ENCODE results near the gene ATAD5.
"Not testable (repeated sequence)": the region's sequence is repeated elsewhere in the genome, so short reads cannot be mapped to it uniquely, and the experiment has no call there.

Gene ATAD5

DNA sequence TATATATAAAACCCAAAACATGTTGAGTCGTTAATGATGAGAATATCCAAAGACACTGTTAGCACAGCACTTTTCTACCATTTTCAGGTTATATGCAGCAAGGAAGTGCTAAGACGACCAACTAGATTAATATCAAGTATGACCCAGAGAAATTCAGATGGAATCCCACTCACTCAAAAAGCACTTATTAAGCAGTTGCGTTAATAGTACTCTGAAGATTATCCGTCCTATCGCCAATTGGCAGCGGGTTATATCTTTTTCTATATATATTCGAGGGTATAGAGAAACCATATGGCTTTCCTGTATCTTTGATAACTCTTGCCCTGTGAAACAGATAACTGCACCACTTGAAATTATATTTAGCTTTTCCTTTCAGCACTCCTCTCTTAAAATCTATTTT, 8.3 kb upstream of the ATAD5 start:
- DNase-seq: peak in 1 of 2 experiments; percentile 30

DNA sequence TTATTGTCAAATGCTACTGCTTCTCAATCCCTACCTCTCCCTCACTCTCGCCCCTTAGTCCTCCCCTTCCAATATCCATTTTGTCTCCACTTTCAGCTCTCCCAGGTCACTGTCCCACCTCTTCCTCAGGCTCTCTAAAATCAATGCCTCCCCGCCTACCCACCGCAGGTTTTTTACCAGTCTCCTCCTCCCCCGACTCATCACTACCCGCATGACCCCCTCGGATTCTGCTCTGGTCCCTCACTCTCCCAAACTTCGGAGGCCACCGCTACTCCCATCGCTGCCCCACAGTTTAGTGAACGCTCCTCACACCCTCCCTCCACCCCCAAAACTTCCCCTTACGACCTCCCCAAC, 7.8 kb upstream of the ATAD5 start:
- DNase-seq: peak; percentile 55 to 74

DNA sequence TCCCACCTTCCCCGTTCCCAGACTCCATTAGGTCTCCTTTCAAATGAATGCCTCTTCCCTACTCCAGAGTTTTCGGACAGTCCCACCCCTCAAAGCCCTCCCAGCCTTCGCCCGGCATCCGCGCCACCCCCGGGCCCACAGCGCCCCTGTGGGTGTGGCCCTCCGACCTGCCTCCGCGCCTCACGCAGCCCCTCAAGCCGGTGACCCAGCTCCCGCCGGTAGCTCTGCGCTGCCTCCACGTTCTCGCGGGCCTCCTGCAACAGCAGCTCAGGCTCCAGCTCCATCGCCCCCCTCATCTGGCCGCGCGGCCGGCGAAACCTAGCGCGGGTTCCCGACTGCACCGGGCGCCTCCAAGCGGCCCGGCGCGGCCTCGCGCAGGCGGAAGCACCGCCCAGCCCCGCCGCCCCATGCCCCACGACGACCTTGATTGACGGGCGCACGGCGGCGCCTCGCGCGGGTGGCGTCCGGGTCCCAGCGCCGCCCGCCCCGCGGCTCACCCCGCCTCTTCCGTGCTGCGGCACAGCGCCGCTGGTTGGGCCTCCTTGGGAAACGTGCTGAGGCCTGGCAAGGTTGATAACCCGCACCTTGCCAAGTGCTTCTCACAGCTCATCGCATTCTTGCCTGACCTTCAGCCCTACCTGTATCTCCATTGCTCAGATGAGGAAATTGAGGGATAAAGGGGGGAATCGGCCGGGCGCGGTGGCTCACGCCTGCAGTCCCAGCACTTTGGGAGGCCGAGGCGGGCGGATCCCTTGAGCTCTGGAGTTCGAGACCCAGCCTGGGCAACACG, 7.2 kb upstream of the ATAD5 start, which contains the start of gene CRLF3:
TSS of gene CRLF3 (minus strand) at position 337 of the 790 bp plus-strand sequence. CDS start at position 296, 41 bp downstream.
- peak; percentile 94 to 97 for DNase-seq

DNA sequence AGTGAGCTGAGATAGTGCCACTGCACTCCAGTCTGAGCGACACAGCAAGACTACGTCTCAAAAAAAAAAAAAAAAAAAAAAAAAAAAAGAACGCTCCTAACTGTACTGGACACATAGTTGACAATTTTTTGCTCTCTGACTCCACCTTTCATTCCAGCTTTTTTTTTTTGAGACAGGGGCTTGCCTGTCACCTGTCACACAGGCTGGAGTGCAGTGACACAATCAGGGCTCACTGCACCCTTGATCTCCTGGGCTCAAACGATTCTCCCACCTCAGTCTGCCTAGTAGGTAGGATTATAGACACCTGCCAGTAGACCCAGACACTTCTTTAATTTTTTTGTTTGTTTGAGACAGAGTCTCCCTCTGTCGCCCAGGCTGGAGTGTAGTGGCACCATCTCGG, 4.7 kb upstream of the ATAD5 start:
- no peak for DNase-seq

DNA sequence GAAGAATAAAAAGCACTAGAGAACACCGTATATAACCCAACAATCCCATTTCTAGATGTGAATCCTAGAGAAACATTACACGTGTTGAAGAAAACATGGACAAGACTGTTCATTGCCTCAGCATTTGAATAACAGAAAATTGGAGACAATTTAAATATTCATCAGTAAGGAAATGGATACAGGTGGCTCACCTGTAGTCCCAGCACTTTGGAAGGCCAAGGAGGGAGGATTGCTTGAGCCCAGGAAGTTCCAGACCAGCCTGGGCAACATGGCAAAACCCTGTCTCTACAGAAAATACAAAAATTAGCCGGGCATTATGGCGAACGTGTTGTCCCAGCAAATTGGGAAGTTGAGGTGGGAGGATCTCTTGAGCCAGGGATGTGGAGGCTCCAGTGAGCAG, 2.7 kb upstream of the ATAD5 start:
- DNase-seq: no peak

DNA sequence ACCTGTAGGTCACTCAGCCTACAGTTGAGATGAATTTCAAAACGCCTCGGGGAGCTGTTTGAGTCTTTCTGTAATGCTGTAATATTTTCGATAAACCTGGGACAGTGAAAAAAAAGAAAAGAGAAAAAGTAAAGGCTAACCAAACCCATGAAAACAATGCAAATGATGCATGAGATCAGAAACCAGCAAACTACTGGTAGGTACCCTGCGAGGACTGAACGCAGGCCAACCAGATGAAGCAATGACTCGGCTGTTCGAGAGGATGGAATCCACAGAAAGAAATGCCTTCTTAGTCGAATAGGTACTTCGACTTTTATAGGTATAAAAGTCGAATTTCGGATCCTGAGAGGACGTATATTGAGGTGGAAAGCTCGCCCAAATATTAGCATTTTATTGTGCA, 509 bp upstream of the ATAD5 start:
- peak in 1 of 2 experiments; percentile 37 for DNase-seq

DNA sequence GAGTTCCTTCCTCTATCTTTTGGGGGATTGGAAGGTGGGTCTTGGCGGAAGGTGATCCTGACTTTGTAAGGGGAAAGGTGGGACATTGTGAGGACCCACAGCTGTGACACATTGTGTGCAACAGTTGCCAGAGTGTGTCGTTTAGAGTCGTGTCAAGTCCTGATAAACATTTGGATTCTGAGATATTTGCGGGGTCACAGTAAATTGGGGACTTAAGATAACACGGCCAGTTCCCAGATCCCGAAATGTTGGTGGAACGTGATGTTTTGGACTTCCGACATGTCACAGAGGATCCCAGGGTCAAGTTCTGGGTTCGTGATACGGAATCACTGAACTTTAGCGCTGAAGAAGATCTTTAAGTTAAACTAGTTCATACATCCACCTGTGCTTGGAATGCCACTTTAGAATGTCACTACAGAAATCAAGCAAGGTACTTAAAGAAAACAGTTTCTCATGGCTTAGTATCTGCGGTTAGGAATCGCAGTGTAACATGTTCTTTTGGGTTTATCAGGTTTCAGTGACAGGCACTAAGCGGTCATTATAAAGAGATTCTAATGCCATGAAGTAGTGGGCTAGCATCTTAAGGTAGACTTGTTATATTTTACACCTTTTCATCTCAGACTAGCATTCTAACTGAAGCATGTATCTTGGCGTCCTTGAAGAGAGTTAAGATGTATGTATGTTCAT, 815 bp downstream of the ATAD5 start:
- DNase-seq: no peak

DNA sequence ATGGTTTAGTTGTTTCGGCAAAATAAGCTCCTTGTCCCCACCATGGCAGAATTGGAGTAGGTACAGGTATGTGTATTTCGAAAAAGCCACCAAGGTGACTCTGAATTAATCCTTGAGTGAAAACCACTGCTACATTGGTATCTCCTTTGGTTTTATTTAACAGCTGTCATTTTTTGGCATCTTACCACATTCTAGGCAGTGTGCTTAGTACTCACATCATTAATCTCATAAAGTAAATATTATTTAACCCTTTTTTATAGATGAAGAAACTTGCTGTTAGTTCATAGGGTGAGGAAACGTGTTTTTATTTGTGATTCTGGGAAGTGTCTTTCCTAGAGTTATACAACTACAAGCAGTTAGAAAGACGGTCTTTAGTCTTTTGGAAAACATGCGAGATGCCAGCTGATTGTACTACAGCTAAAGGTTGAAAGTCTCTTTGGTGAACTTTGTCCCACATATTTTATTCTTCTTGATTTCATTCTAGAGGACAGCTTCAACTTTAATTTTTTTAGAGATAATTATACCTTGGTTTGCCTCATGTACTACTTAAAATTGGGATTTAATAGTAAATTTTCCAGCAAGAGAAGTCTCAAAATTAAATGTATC, 6.5 kb downstream of the ATAD5 start:
- DNase-seq: no peak

DNA sequence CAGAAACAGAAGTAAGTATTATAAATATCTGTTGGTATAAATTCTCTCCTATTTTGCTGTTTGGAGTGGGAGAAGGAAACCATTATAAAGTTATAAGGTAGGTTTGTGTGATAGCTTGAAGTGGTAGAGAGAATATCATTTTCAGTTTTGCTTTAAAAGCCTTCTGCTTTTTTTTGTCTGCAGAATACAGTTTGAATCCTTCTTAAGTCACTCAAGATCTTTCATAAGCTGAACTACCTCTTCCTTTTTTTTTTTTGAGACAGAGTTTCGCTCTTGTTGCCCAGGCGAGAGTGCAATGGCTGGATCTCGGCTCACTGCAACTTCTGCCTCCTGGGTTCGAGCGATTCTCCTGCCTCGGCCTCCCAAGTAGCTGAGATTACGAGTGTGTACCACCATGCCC, 9.0 kb downstream of the ATAD5 start:
- DNase-seq: no peak

DNA sequence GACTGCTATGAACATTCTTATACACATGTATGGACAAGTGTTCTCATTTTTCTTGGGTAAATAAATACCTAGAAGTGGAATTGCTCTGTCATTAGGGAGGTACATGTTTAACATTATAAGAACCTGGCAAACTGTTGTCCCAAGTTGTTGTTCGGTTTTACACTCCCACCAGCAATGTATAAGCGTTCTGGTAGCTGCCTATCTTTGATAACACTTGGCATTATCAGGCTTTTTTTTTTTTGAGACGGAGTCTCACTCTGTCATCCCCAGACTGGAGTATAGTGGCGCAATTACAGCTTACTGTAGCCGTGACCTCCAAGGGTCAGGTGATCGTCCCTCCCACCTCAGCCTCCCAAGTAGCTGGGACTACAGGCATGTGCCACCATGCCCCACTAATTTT, 16.3 kb downstream of the ATAD5 start:
- DNase-seq: no peak

DNA sequence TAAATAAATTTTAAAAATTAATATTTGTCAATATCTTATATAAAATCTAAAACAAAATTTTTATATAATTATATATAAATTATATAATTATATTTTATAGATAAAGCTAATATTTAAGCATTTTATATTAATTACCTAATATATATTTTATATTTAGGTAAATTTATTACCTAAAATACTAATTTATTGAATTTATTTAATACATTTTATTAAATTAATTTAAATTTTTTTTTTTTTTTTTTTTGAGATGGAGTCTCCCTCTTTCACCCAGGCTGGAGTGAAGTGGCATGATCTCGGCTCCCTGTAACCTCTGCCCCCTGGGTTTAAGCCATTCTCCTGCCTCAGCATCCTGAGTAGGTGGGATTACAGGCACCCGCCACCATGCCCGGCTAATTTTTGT, 22.4 kb downstream of the ATAD5 start:
- DNase-seq: no peak

DNA sequence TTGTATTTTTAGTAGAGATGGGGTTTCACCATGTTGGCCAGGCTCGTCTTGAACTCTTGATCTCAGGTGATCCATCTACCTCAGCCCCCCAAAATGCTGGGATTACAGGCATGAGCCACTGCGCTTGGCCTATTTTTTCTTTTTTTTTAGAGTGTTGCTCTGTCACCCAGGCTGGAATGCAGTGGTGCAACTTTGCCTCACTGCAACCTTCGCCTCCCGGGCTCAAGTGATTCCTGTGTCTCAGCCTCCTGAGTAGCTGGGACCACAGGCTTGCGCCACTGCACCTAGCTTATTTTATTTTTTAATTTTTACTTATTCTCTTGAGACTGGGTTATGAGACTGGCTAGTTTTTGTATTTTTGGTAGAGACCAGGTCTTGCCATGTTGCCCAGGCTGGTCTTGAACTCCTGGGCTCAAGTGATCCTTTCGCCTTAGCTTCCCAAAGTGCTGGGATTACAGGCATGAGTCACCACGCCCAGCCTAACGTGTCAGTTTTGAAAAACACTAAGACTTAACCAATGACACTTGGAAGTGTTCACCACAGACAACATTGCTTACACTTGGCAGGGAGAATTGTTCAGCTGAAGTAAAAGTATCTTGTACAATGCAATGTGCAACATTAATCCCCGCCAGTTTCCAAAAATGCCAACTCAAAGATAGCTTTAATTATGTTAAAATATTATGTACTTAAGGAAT, 26.9 kb downstream of the ATAD5 start:
- no peak for DNase-seq

DNA sequence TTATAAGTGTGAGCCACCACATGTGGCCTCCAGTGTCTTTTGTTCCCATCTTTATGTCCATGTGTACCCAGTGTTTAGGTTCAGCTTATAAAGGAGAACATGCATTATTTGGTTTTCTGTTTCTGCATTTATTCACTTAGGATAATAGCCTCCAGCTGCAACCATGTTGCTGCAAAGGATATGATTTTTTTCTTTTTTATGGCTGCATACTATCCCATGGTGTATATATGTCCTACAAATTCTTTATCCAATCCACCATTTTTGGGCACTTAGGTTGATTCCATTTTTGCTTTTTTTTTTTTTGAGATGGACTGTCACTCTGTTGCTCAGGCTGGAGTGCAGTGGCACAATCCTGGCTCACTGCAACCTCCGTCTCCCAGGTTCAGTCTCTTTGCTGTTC, 32.9 kb downstream of the ATAD5 start:
- no peak for DNase-seq

DNA sequence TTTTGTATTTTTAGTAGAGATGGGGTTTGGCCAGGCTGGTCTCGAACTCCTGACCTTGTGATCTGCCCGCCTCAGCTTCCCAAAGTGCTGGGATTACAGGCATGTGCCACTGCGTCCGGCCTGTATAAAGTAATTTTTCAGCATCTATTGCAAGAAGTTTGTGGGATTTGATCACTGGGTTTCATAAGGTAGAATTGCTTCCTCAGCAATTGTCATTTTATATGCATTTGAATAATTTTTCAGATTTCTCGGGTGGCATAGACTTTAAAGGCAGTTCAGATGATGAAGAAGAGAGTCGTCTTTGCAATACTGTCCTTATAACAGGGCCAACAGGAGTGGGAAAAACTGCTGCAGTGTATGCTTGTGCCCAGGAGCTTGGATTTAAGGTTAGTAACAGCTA, 37.2 kb downstream of the ATAD5 start:
- no peak for DNase-seq

DNA sequence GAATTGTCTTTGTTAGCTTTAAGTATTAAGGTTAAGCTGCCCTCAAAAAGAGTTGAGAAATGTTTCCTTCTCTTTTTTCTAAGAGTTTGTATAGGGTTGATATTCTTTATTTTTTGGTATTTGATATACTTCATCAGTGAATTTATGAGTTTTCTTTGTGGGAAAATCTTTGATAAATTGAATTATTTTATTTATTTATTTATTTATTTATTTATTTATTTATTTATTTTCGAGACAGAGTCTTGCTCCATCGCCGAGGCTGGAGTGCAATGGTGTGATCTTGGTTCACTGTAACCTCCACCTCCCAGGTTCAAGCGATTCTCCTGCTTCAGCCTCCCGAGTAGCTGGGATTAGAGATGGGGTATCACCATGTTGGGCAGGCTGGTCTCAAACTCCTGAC, 54.4 kb downstream of the ATAD5 start:
- no peak for DNase-seq

DNA sequence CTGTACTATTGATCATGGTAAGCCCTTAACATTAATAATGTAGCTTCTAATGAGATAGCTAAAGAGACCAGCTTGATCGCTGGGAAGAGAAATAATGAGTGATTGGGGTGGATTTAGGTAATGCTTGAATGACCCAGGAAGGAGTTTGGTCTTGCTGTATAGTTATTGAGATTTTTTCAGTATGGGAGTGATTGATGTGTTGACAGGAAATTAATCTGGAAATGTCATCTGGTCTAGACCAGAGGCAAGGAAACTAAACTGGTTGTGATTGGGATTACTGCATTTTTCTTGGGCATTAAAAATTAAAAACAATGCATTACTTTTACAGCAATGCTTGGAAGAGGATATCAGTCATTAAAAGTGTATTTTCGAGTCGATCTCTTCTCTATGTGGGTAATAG, 62.5 kb downstream of the ATAD5 start:
- DNase-seq: no peak

DNA sequence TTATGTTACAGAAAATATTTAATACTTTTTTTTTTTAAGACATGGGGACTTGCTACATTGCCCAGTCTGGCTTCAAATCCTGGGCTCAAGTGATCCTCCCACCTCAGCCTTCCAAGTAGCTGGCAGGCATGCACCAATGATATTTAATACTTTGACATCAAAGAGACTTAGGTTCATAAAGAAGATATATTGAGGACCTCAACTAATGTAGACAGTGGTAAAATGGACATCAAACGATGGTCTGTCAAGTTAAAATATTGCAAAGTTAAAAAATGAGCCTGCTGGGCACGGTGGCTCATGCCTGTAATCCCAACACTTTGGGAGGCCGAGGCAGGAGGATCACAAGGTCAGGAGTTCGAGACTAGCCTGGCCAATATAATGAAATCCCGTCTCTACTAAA, 65.5 kb downstream of the ATAD5 start:
- no peak for DNase-seq

DNA sequence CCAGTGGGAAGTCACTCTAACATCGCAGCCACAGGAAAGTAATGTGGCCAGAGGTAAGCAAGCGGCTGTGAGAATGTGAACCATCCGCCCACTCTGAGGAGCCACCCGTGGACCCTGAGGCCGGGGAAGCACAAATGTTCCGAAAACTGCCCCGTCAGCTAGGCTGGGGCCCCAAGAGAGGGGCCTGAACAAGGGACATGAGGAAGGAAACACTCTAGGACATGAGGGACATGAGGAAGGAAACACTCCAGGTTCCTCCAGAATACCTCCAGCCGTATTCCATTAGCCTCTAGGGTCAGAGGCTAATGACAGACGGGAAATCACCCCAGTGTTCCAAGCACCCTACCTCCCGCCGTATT, 74.0 kb downstream of the ATAD5 start:
- DNase-seq: no peak

DNA sequence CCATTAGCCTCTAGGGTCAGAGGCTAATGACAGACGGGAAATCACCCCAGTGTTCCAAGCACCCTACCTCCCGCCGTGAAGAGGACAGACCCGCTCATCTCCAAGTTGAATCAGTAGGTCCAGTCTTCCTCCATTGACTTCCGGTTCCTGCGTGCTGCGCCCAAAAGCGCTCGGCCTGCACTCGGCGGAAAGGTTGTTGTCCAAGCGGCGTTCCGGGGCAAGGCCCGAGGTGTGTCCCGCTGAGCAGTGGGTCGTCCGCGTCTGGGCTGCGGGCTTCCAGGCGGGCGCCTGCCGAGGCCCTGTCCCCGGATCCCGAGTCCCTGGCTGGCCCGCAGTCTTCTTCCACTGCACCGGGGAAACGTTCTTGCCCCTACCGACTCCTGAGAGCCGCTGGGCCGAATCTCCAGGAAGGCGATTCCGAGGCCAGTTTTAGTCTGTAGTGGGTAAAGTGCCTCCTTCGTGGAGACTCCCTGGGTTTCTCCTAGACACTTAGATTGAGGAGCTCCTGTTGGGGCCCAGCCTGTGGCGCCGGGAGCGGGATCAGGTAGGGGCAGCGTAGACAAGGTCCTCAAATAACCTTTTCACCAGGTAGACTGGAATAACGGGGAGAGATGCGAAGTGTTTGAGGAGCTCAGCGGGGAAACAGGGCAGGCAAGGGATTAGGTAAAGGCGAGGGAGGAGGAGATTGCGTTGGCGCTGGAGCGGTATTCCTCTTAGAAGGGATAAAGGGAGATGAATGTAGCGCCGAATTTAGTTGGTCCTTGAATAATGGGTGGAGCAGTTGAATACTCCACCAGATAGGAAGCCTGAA, 74.5 kb downstream of the ATAD5 start, which contains the start of gene TEFM:
TSS of gene TEFM (minus strand) at position 138 of the 811 bp plus-strand sequence. CDS start at position 98, 40 bp downstream.
- peak; percentile 90 to 96 for DNase-seq

DNA sequence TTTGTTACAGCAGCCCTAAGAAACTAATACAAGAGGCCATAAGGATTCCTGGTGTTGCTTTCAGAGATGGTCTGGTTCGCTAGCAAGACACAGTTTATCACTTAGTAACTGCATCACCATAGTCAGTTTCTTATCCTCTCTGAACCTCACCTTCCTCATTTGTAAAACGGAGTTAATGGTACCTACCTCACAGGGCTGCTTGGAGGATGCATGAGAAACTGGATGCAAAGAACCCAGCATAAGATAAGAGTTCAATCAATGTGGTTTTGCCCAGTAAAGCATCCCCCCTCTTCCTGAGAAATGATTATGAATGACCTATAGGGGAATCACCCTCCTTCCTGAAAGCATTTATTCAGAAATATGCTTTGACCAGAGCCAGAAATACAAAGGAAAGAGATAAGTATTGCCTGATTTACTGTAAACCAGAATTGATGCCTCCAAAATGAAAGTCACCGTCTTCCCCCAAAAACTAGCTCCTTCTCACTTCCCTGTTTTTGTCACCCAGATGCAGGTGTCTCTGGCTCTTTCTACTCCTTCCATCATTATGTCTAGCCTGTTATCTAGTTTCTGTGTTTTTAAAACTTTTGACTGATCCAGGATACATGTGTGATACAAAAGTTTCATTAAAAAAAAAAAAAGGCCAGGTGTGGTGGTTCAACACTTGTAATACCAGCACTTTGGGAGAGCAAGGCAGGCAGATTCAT, 77.1 kb downstream of the ATAD5 start:
- no peak for DNase-seq

DNA sequence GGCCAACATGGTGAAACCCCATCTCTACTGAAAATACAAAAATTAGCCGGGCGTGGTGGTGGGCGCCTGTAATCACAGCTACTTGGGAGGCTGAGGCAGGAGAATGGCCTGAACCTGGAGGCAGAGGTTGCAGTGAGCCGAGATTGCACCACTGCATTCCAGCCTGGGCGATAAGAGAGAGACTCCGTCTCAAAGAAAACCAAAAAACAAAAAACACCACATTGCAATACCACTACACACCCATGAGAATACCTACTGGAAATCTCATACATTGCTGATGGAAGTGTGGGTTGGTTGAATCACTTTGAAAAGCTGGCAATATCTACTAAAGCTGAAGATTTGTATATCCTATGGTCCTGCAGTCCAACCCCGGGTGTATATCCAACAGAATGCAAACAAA, 78.4 kb downstream of the ATAD5 start:
- not testable (repeated sequence) for DNase-seq

DNA sequence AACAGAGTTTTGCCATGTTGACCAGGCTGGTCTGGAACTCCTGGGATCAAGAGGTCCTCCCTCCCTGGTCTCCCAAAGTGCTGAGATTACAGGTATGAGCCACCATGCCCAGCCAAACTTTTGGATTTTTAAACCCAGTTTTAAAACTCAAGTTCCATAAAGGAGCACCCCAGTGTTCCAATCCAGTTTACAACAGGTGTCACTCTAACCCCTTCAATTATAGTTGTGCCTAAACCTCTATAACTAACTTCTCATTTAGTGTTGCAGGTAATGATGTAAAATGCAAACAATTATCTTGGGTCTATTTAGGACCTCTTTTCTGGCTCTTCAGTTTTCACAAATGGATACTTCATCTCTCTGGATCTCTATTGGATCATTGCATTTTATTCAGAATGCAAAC, 82.2 kb downstream of the ATAD5 start:
- DNase-seq: no peak
